ENCODE results near the gene MORF4L2.
A peak's percentile ranks its signal among the peaks of the same experiment; 100 is the strongest.
"Not testable (repeated sequence)": the region's sequence is repeated elsewhere in the genome, so short reads cannot be mapped to it uniquely, and the experiment has no call there.

The MORF4L2 gene

DNA sequence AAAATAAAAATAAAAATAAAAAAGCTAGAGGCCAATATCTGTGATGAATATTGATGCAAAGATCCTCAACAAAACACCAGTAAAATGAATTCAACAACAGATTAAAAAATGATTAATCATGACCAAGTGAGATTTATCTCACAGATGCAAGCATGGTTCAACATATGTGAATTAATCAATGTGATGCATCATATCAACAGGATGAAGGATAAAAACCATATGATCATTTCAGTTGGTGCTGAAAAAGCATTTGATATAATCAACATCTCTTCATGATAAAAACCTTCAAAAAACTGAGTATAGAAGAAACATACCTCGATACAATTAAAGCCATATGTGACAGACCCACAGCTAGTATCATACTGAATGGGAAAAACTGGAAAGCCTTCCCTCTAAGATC lies 38.9 kb downstream of the MORF4L2 start:
- Histone ChIP-seq H3K27me3 (ENCODE audit: low read depth, low read length) (no peaks in the 10 kb centered on the region), H3K36me3 (ENCODE audit: control insufficient read depth in 1 of 2, insufficient read depth in 2 of 2, low read length in 2 of 2) (no peaks in the 10 kb centered on the region), H3K4me1 (ENCODE audit: control insufficient read depth in 1 of 2, insufficient read depth in 2 of 2, low read length in 2 of 2) (no peaks in the 10 kb centered on the region), H3K9me3 (ENCODE audit: control insufficient read depth in 1 of 2, low read length in 2 of 2) (no peaks in the 10 kb centered on the region), H3K27ac (ENCODE audit: low read length) (no peak overlapping the region), H3K4me3 (ENCODE audit: low read depth in 1 of 2, low read length in 2 of 2) (no peak overlapping the region)

DNA sequence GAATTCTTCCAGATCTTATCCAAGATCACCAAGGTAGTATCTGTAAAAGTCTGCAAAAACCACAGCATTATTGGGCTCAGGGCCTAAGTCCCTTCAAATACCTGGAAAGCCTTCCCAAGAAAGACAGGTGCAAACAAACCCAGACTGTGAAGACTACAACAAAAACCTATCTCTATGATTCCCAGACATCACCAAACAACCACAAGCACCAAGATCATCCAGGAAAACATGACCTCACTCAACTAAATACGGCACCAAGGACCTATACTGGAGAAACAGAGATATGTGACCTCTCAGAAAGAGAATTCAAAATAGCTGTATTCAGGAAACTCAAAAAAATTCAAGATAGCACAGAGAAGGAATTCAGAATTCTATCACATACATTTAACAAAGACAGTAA lies 42.4 kb downstream of the MORF4L2 start:
- H3K4me1 ChIP-seq (ENCODE audit: control insufficient read depth in 1 of 2, insufficient read depth in 2 of 2, low read length in 2 of 2), result peaks cover 0 to 2% of the 10 kb centered on the region in 2 donors
- H3K27me3 ChIP-seq (ENCODE audit: low read depth, low read length), result no peaks in the 10 kb centered on the region
- H3K36me3 ChIP-seq (ENCODE audit: control insufficient read depth in 1 of 2, insufficient read depth in 2 of 2, low read length in 2 of 2), result no peaks in the 10 kb centered on the region
- H3K9me3 ChIP-seq (ENCODE audit: control insufficient read depth in 1 of 2, low read length in 2 of 2), result no peaks in the 10 kb centered on the region
- H3K4me3 ChIP-seq (ENCODE audit: low read depth in 1 of 2, low read length in 2 of 2), result no peak overlapping the region
- no peak overlapping the region for H3K27ac ChIP-seq (ENCODE audit: low read length)

DNA sequence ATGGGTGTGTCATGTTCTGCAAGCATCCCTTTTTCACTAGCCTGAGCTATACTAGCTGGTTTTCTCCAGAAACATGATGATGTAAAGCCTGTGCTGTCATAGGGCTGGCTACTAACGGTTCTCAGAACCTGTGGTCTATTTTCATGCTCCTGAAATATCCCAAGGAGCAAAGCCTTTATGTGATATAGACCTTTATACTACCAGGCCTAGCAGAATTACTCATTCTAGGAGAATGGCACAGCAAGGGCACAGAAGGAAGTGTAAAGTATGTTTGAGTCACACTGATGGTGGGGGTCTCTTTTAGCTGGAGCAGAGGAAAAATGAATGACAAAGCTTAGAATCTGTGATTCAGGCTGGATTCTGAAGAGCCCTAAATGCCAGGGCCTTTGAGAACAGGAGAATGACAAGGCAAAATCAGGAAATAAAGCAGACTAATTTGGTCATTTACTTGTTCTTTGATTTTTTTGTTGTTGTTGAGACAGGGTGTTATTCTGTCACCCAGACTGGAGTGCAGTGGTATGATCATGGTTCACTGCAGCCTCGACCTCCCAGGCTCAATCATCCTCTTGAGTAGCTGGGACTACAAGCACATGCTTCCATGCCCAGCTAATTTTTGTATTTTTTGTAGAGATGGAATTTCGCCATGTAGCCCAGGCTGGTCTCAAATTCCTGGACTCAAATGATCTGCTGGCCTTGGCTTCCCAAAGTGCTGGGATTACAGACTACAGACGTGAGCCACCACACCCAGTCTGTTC lies 45.9 kb downstream of the MORF4L2 start:
- no peak overlapping the region for H3K4me3 ChIP-seq (ENCODE audit: low read depth in 1 of 2, low read length in 2 of 2)
- H3K9me3 ChIP-seq (ENCODE audit: control insufficient read depth in 1 of 2, low read length in 2 of 2), result no peaks in the 10 kb centered on the region
- H3K27me3 ChIP-seq (ENCODE audit: low read depth, low read length), result no peaks in the 10 kb centered on the region
- peaks cover 0 to 5% of the 10 kb centered on the region in 2 donors for H3K4me1 ChIP-seq (ENCODE audit: control insufficient read depth in 1 of 2, insufficient read depth in 2 of 2, low read length in 2 of 2)
- H3K36me3 ChIP-seq (ENCODE audit: control insufficient read depth in 1 of 2, insufficient read depth in 2 of 2, low read length in 2 of 2), result no peaks in the 10 kb centered on the region
- no peak overlapping the region for H3K27ac ChIP-seq (ENCODE audit: low read length)

DNA sequence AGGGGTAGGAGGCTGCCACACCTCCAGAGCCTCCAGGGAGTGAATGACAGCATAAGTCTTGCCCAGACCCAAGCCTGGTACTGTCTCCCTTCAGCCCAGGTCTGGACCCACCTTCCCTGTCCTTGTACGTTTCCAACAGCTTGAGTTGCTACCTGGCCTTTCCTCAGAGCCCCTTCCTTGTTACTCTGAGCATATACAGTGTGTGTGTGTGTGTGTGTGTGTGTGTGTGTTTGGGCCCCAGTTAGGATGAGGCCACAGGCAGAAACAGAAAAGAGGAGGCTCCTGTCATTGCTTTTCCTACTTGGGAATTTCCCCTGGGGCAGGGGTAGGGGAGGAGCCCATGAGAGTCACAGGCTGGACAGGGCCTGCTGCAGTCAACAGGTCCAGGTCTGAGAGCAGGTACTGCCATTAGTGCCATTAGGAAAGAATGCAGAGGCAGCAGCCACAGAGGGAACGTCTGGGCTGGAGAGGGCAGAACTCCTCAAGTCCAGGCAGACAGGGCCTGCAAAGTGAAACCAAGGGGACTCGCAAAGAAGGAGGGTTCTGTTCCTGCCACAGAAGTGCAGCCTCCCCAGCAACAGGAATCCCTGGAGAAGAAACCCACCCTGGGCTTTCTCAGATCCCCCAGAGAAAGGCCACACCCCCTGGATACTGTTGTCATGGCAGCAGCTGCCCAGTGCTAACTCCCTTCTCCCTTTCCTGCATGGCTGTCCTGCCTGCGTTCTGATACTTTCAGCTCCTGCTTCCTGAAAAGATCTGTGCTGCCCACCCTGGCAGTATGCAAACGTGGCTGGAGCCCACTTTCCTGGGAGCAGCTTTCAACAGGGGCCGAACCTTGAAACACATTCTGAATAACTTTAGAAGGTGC lies 47.8 kb downstream of the MORF4L2 start:
- peak overlapping the region in 1 of 2 donors; percentile 26 for H3K4me3 ChIP-seq (ENCODE audit: low read depth in 1 of 2, low read length in 2 of 2)
- not testable (repeated sequence) for H3K4me1 ChIP-seq (ENCODE audit: control insufficient read depth in 1 of 2, insufficient read depth in 2 of 2, low read length in 2 of 2); H3K36me3 ChIP-seq (ENCODE audit: control insufficient read depth in 1 of 2, insufficient read depth in 2 of 2, low read length in 2 of 2); H3K27me3 ChIP-seq (ENCODE audit: low read depth, low read length); H3K9me3 ChIP-seq (ENCODE audit: control insufficient read depth in 1 of 2, low read length in 2 of 2); H3K27ac ChIP-seq (ENCODE audit: low read length)

DNA sequence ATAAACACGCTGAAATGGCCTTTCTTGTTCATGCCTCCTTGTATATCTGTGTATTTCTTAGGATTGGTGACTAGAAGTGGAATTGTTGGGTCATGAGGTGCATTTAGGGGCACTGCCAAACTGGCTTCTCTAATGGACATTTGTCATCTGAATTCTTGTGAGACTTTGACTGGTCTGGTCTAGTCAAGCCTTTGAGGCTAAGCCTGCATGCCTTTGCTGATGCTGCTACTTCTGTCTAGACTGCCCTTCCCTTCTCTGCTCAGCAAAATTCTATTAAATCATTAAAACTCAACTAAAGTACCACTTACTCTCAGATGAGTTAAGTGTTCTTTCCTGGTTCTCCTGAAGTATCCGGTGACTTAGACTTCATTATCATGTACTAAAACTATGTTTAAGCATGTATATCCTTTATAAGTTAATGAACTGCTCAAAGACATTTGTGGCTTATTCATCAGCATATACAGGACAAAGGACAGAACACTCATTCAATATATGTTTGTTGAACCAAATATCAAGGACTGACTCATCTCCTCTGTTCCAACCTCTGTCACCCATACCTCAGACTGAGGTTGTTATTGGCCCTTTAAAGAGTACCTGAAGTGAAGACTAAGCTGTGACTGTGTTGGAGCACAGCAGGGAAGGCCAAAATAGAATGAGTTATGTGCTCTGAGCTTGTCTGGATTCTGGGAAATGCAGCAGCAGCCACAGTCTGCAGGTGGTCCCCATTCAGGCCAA lies 48.7 kb downstream of the MORF4L2 start:
- Histone ChIP-seq H3K9me3 (ENCODE audit: control insufficient read depth in 1 of 2, low read length in 2 of 2) (no peaks in the 10 kb centered on the region), H3K27me3 (ENCODE audit: low read depth, low read length) (no peaks in the 10 kb centered on the region)

DNA sequence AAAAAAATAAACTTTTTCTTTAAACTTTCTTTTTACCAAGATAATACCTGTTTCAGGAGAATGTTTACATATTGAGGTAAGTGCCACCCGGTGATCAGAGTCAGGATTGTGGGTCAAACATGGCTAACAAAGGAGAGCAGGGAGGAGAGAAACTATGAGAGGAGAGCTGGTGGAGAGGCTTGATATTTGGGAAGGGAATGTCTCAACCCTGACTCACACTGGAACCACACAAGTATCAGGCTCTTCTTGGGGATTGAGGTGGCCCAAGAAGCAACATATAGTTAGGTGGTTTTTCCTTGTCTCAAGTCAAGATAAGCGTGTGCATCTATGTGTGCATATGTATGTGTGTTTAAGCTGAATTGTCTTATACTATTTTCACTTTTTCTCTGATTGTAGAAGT lies 51.1 kb downstream of the MORF4L2 start:
- Histone ChIP-seq H3K27ac (ENCODE audit: low read length) (no peak overlapping the region), H3K9me3 (ENCODE audit: control insufficient read depth in 1 of 2, low read length in 2 of 2) (no peaks in the 10 kb centered on the region), H3K4me3 (ENCODE audit: low read depth in 1 of 2, low read length in 2 of 2) (no peak overlapping the region), H3K36me3 (ENCODE audit: control insufficient read depth in 1 of 2, insufficient read depth in 2 of 2, low read length in 2 of 2) (no peaks in the 10 kb centered on the region), H3K27me3 (ENCODE audit: low read depth, low read length) (no peaks in the 10 kb centered on the region), H3K4me1 (ENCODE audit: control insufficient read depth in 1 of 2, insufficient read depth in 2 of 2, low read length in 2 of 2) (peaks cover 0 to 5% of the 10 kb centered on the region in 2 donors)

More for the DNA sequence above, 48.7 kb downstream of the MORF4L2 start:
- Histone ChIP-seq H3K36me3 (ENCODE audit: control insufficient read depth in 1 of 2, insufficient read depth in 2 of 2, low read length in 2 of 2) (no peaks in the 10 kb centered on the region), H3K4me1 (ENCODE audit: control insufficient read depth in 1 of 2, insufficient read depth in 2 of 2, low read length in 2 of 2) (peaks cover 0 to 5% of the 10 kb centered on the region in 2 donors), H3K4me3 (ENCODE audit: low read depth in 1 of 2, low read length in 2 of 2) (no peak overlapping the region), H3K27ac (ENCODE audit: low read length) (no peak overlapping the region)

DNA sequence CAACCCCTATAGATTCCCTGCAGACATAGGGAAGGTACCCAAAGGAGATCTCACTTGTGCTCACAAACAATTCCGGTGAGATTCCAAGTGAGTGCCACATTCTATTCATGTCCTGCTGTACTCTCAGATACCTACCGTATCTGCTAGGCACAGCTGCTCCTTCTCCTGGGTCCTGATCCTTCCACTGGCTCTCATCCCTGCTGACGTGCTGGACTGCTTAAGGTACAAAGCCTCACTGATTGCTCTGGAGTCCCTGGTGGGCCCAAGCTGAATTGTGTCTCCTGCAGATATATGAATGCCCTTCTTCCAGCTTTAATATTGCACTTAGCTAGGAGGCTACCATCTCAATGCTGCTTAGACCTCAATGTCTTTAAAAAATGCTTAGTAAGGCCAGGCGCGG lies 55.4 kb downstream of the MORF4L2 start:
- no peaks in the 10 kb centered on the region for H3K27me3 ChIP-seq (ENCODE audit: low read depth, low read length)
- H3K4me1 ChIP-seq (ENCODE audit: control insufficient read depth in 1 of 2, insufficient read depth in 2 of 2, low read length in 2 of 2), result peaks cover 4 to 5% of the 10 kb centered on the region in 2 donors
- no peaks in the 10 kb centered on the region for H3K9me3 ChIP-seq (ENCODE audit: control insufficient read depth in 1 of 2, low read length in 2 of 2)
- no peak overlapping the region for H3K4me3 ChIP-seq (ENCODE audit: low read depth in 1 of 2, low read length in 2 of 2)
- H3K27ac ChIP-seq (ENCODE audit: low read length), result no peak overlapping the region
- H3K36me3 ChIP-seq (ENCODE audit: control insufficient read depth in 1 of 2, insufficient read depth in 2 of 2, low read length in 2 of 2), result no peaks in the 10 kb centered on the region

DNA sequence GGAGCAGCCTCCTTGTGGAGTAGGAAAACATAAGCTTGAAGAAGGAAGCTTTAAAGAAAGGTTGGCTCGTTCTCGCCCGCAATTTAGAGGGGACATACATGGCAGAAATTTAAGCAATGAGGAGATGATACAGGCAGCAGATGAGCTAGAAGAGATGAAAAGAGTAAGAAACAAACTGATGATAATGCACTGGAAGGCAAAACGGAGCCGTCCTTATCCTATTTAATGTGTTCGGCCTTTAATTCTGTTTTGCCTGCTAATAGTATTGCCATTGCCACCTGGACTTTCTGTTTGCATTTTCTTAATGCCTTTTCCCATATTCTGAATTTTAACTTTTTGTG lies 56.4 kb downstream of the MORF4L2 start:
- Histone ChIP-seq H3K4me1 (ENCODE audit: control insufficient read depth in 1 of 2, insufficient read depth in 2 of 2, low read length in 2 of 2) (peaks cover 4 to 5% of the 10 kb centered on the region in 2 donors), H3K4me3 (ENCODE audit: low read depth in 1 of 2, low read length in 2 of 2) (peak overlapping the region; percentile 77 to 78), H3K36me3 (ENCODE audit: control insufficient read depth in 1 of 2, insufficient read depth in 2 of 2, low read length in 2 of 2) (no peaks in the 10 kb centered on the region), H3K27ac (ENCODE audit: low read length) (peak overlapping the region; percentile 91), H3K9me3 (ENCODE audit: control insufficient read depth in 1 of 2, low read length in 2 of 2) (no peaks in the 10 kb centered on the region), H3K27me3 (ENCODE audit: low read depth, low read length) (no peaks in the 10 kb centered on the region)

DNA sequence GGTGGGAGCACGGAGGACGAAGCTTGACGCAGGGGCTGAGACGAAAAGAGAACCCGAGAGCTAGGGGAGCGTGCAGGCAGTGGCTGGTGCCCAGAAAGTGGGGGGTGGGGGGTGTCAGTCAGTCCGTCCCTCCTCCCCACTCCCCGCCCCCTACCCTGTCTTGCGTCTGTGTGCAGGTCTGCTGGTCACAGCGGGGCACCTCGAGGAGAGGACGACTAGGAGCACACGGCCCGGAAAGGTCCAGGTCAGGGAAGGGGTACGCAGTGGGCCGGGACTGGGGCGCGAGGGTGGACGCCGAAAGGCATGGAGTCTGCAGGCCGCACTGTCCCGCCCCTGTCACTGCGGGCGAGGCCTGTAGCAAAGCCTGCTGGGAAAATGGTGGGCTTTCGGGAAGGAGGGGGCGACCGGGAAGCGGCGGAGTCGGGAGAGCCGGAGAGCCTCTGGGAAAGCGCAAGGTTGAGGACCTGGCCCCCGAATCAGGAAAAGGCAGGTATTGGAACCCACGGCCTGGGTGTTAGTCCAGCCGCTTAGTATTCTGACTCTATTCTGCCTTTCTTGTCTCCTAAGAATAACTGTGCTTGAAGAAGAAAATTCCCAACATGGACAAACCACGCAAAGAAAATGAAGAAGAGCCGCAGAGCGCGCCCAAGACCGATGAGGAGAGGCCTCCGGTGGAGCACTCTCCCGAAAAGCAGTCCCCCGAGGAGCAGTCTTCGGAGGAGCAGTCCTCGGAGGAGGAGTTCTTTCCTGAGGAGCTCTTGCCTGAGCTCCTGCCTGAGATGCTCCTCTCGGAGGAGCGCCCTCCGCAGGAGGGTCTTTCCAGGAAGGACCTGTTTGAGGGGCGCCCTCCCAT lies 57.0 kb downstream of the MORF4L2 start:
- no peaks in the 10 kb centered on the region for H3K9me3 ChIP-seq (ENCODE audit: control insufficient read depth in 1 of 2, low read length in 2 of 2)
- H3K36me3 ChIP-seq (ENCODE audit: control insufficient read depth in 1 of 2, insufficient read depth in 2 of 2, low read length in 2 of 2), result no peaks in the 10 kb centered on the region
- peak overlapping the region; percentile 77 to 78 for H3K4me3 ChIP-seq (ENCODE audit: low read depth in 1 of 2, low read length in 2 of 2)
- H3K27me3 ChIP-seq (ENCODE audit: low read depth, low read length), result no peaks in the 10 kb centered on the region
- peak overlapping the region; percentile 91 for H3K27ac ChIP-seq (ENCODE audit: low read length)
- peaks cover 4 to 5% of the 10 kb centered on the region in 2 donors for H3K4me1 ChIP-seq (ENCODE audit: control insufficient read depth in 1 of 2, insufficient read depth in 2 of 2, low read length in 2 of 2)

DNA sequence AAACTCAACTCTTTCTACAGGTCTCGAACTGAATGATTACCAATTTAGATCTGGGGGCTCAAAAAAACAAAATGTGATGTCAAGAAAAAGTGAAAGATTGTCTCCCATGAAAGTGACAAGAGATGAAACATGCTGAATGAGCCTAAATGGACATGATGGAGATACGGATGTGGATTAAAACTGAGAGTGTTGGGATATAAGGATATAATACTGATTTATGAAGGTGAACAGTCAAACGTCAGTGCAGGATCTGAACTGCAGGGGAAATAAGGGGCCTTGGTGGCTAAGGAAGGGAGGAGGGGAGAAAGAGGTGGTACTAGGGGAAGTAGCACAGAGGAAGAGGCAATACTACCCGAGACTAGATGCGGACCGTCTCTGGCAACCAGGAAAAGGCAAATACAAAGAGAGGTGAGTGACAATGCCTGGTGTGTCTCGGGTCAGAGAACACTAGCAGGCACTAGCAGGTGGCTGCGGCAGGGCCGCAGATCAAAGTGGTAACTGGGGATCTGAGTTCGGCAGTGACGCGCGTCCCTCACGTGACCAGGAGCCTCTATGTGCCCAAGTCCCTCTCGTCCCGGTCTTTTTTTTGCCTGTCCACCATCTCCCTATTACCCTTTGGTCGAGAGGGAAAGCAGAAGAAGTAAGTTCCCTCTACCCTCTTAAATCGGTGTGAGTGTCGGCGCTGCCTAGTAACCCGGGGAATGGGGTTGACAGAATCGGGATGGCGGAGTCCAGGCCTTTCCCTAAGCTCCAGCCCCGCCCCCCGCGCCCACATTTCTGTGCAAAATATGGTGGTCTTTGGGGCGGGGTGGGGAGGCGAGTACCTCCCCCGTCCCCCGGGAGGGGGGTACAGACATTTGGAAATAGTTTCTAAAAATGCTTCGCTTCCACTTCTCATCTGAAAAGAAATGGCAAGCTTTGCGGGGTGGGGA lies 57.8 kb downstream of the MORF4L2 start, which contains the start of gene TCEAL1:
Gene TCEAL1 (plus strand): TSS at position 590 of the 932 bp plus-strand sequence. CDS start 942 bp downstream, outside the sequence.
- H3K27me3 ChIP-seq (ENCODE audit: low read depth, low read length), result no peaks in the 10 kb centered on the region
- H3K4me1 ChIP-seq (ENCODE audit: control insufficient read depth in 1 of 2, insufficient read depth in 2 of 2, low read length in 2 of 2), result peaks cover 4 to 5% of the 10 kb centered on the region in 2 donors
- H3K36me3 ChIP-seq (ENCODE audit: control insufficient read depth in 1 of 2, insufficient read depth in 2 of 2, low read length in 2 of 2), result no peaks in the 10 kb centered on the region
- no peaks in the 10 kb centered on the region for H3K9me3 ChIP-seq (ENCODE audit: control insufficient read depth in 1 of 2, low read length in 2 of 2)
- peak within 1 kb of the TSS; percentile 91 for H3K27ac ChIP-seq (ENCODE audit: low read length)
- peak within 1 kb of the TSS; percentile 77 to 78 for H3K4me3 ChIP-seq (ENCODE audit: low read depth in 1 of 2, low read length in 2 of 2)
